IMR-90 (cell line): Measurements from ENCODE around the gene FRMPD3.

Experiments
- BHLHE40 ChIP-seq: fragments of 150-350 bp; IDR thresholded peaks from 2 replicates; pipeline ENCODE4 v1.6.1; 2016; ENCODE audit warnings: mild to moderate bottlenecking, low read depth, low read length
- CEBPB ChIP-seq: IDR thresholded peaks from 2 replicates; pipeline ENCODE4 v1.6.1; 2012; ENCODE audit warnings: low read depth, low read length, improper control_type of control experiment
- CTCF ChIP-seq: conservative IDR thresholded peaks from 2 replicates; pipeline ENCODE4 v1.5.1; 2012; ENCODE audit warnings: mild to moderate bottlenecking, low read depth, low read length, improper control_type of control experiment
- MAFK ChIP-seq: IDR thresholded peaks from 2 replicates; pipeline ENCODE4 v1.6.1; 2012; ENCODE audit warnings: low read depth, low read length, improper control_type of control experiment
- NFE2L2 ChIP-seq: fragments of 150-350 bp; IDR thresholded peaks from 2 replicates; pipeline ENCODE4 v1.6.1; 2016; ENCODE audit warnings: low read depth, mild to moderate bottlenecking, low read length
- POLR2A ChIP-seq: IDR thresholded peaks from 2 replicates; pipeline ENCODE4 v1.6.1; 2012; ENCODE audit warnings: mild to moderate bottlenecking, low read depth, low read length
- RAD21 ChIP-seq: IDR thresholded peaks from 2 replicates; pipeline ENCODE4 v1.6.1; 2012; ENCODE audit warnings: low read length, improper control_type of control experiment
- RFX5 ChIP-seq: IDR thresholded peaks from 2 replicates; pipeline ENCODE4 v1.8.0; 2012; ENCODE audit warnings: low read depth, mild to moderate bottlenecking, low read length, moderate library complexity
- SMC3 ChIP-seq: fragments of 150-350 bp; IDR thresholded peaks from 2 replicates; pipeline ENCODE4 v1.6.1; 2016; ENCODE audit warnings: low read depth, mild to moderate bottlenecking, antibody characterized with exemption, low read length, moderate library complexity
- USF2 ChIP-seq: fragments of 150-350 bp; IDR thresholded peaks from 2 replicates; pipeline ENCODE4 v1.6.1; 2017; ENCODE audit warnings: mild to moderate bottlenecking, antibody characterized with exemption, low read length, low read depth

- no peak for TF ChIP-seq CTCF
- no peak for TF ChIP-seq USF2
- no peak for TF ChIP-seq NFE2L2
- TF ChIP-seq SMC3 = no peak
- TF ChIP-seq POLR2A = no peak
- no peak for TF ChIP-seq CEBPB
- no peak for TF ChIP-seq MAFK
- TF ChIP-seq RAD21 = no peak
- TF ChIP-seq BHLHE40 = no peak
- TF ChIP-seq RFX5 = no peak
Observed at GRCh38 chrX:107470971-107471370, 21.5 kb downstream of the FRMPD3 start.
